Liver (tissue), 9 donors: ENCODE measurements around the gene MTRF1. TPM values are rescaled to one million over a fixed set of nuclear protein-coding genes. Genes with fewer than 3 reads are reported as not detected.

Experiments used
- DNase-seq: peaks from one replicate; pipeline ENCODE4 v3.0.0-alpha.2; 2017; ENCODE audit warnings: low spot score
- H3K27ac ChIP-seq, 2 donors: one replicate each; pipeline ENCODE4 v1.7.0; 2013; ENCODE audit warnings: inconsistent platforms in 2 of 2, low read length in 2 of 2, control low read depth in 1 of 2, low read depth in 1 of 2, mild to moderate bottlenecking in 1 of 2
- H3K27me3 ChIP-seq, 4 donors: one replicate each; pipeline versions ENCODE4 v1.6.1 to v1.7.0; 2013; ENCODE audit warnings: low read length in 3 of 4, inconsistent platforms in 1 of 4, mild to moderate bottlenecking in 1 of 4, moderate library complexity in 1 of 4; ENCODE audit not compliant: control insufficient read depth in 4 of 4, insufficient read depth in 4 of 4
- H3K36me3 ChIP-seq, 4 donors: one replicate each; pipeline versions ENCODE4 v1.6.1 to v1.7.0; 2013; ENCODE audit warnings: low read length in 3 of 4, mild to moderate bottlenecking in 3 of 4, low read depth in 1 of 4, moderate library complexity in 1 of 4; ENCODE audit not compliant: control insufficient read depth in 4 of 4, insufficient read depth in 3 of 4
- H3K4me1 ChIP-seq, 4 donors: one replicate each; pipeline versions ENCODE4 v1.6.1 to v1.7.0; 2013; ENCODE audit warnings: low read length in 3 of 4, mild to moderate bottlenecking in 3 of 4, moderate library complexity in 1 of 4; ENCODE audit not compliant: control insufficient read depth in 4 of 4, insufficient read depth in 4 of 4
- H3K4me3 ChIP-seq, 3 donors: one replicate each; pipeline versions ENCODE4 v1.6.1 to v1.7.0; 2013; ENCODE audit warnings: low read length in 3 of 3, control low read depth in 1 of 3, low read depth in 1 of 3, mild to moderate bottlenecking in 1 of 3
- H3K9ac ChIP-seq, 2 donors: one replicate each; pipeline ENCODE4 v1.7.0; 2013; ENCODE audit warnings: low read length in 2 of 2, mild to moderate bottlenecking in 2 of 2, moderate library complexity in 2 of 2, control low read depth in 1 of 2, low read depth in 1 of 2
- H3K9me3 ChIP-seq, 4 donors: one replicate each; pipeline versions ENCODE4 v1.6.1 to v1.7.0; 2013; ENCODE audit warnings: low read length in 3 of 4; ENCODE audit not compliant: control insufficient read depth in 4 of 4
- EGR1 ChIP-seq, 2 donors: IDR thresholded peaks; 2 replicates each; pipeline ENCODE4 v1.6.1; 2016 to 2018; ENCODE audit warnings: antibody characterized with exemption in 2 of 2, low read depth in 2 of 2
- FOXA1 ChIP-seq: IDR thresholded peaks from 2 replicates; pipeline ENCODE4 v1.6.1; 2016; ENCODE audit warnings: antibody characterized with exemption
- FOXA2 ChIP-seq: IDR thresholded peaks from 2 replicates; pipeline ENCODE4 v1.6.1; 2016; ENCODE audit warnings: antibody characterized with exemption
- GABPA ChIP-seq, 2 donors: IDR thresholded peaks in 1 of 2; conservative IDR thresholded peaks in 1 of 2; 2 replicates each; pipeline ENCODE4 v1.6.1; 2016; ENCODE audit warnings: antibody characterized with exemption in 2 of 2, mild to moderate bottlenecking in 1 of 2, moderate library complexity in 1 of 2
- HNF4A ChIP-seq, 2 donors: conservative IDR thresholded peaks; 2 replicates each; pipeline ENCODE4 v1.6.1; 2016; ENCODE audit warnings: antibody characterized with exemption in 2 of 2, mild to moderate bottlenecking in 2 of 2
- HNF4G ChIP-seq: IDR thresholded peaks from 2 replicates; pipeline ENCODE4 v1.6.1; 2016; ENCODE audit warnings: antibody characterized with exemption
- JUND ChIP-seq, 2 donors: IDR thresholded peaks; 2 replicates each; pipeline ENCODE4 v1.6.1; 2016; ENCODE audit warnings: antibody characterized with exemption in 2 of 2
- NR2F2 ChIP-seq: IDR thresholded peaks from 2 replicates; pipeline ENCODE4 v1.6.1; 2016; ENCODE audit warnings: antibody characterized with exemption
- RAD21 ChIP-seq, 2 donors: IDR thresholded peaks; 2 replicates each; pipeline ENCODE4 v1.6.1; 2016; ENCODE audit warnings: antibody characterized with exemption in 2 of 2, mild to moderate bottlenecking in 2 of 2
- RXRA ChIP-seq, 2 donors: IDR thresholded peaks; 2 replicates each; pipeline ENCODE4 v1.6.1; 2017 to 2018; ENCODE audit warnings: antibody characterized with exemption in 2 of 2, mild to moderate bottlenecking in 1 of 2
- SP1 ChIP-seq: IDR thresholded peaks from 2 replicates; pipeline ENCODE4 v1.6.1; 2018; ENCODE audit warnings: antibody characterized with exemption, mild to moderate bottlenecking
- TAF1 ChIP-seq: conservative IDR thresholded peaks from 2 replicates; pipeline ENCODE4 v1.6.1; 2016; ENCODE audit warnings: antibody characterized with exemption, mild to moderate bottlenecking
- YY1 ChIP-seq: IDR thresholded peaks from 2 replicates; pipeline ENCODE4 v1.6.1; 2016; ENCODE audit warnings: antibody characterized with exemption, mild to moderate bottlenecking
- WGBS: extraction: QIAGEN DNeasy Blood & Tissue Kit; methylation state at CpG from one replicate; pipeline ENCODE4 v1.1.7; 2013; 5-methylcytosine and 5-hydroxymethylcytosine counted together
- polyA plus RNA-seq, 2 donors: library from polyadenylated mRNA; stranded (reverse) in 1 of 2; unstranded in 1 of 2; fragments of 200-250 nt in 1 of 2; fragments of >200 nt in 1 of 2; fragmentation: Nextera tagmentation in 1 of 2; extraction: Ambion mirVana in 1 of 2; gene quantifications; one replicate each; pipeline versions ENCODE4 v1.2.1 to v1.2.3, GENCODE V29; 2013 to 2015
- total RNA-seq, 2 donors: library from RNA; depleted of rRNA; stranded (reverse); fragments of >200 nt; gene quantifications; one replicate each; pipeline ENCODE4 v1.2.3, GENCODE V29; 2014
- TF ChIP-seq, protein P1 (sequence below): IDR thresholded peaks from 2 replicates; pipeline ENCODE4 v1.6.1; 2016; ENCODE audit warnings: antibody characterized with exemption
- TF ChIP-seq, protein P2 (sequence below): fragments of 150-350 bp; IDR thresholded peaks from 2 replicates; pipeline ENCODE4 v1.5.1; 2017; ENCODE audit warnings: improper control_type of control experiment, low read depth, low read length; ENCODE audit not compliant: missing input control
- TF ChIP-seq, protein P3 (sequence below): IDR thresholded peaks from 2 replicates; pipeline ENCODE4 v1.6.1; 2016; ENCODE audit warnings: antibody characterized with exemption, mild to moderate bottlenecking
- TF ChIP-seq, protein P4 (sequence below): IDR thresholded peaks from 2 replicates; pipeline ENCODE4 v1.6.1; 2016; ENCODE audit warnings: antibody characterized with exemption
- TF ChIP-seq, protein P5 (sequence below): IDR thresholded peaks from 2 replicates; pipeline ENCODE4 v1.6.1; 2016; ENCODE audit warnings: antibody characterized with exemption
- donor health status: healthy.
- donor health status: healthy.
- donor health status: healthy.
- donor health status: healthy.
- donor health status: healthy.

MTRF1 gene
- total and polyA plus RNA-seq, 4 donors = 4.9 to 11.0 (median 9.9) TPM

DNA sequence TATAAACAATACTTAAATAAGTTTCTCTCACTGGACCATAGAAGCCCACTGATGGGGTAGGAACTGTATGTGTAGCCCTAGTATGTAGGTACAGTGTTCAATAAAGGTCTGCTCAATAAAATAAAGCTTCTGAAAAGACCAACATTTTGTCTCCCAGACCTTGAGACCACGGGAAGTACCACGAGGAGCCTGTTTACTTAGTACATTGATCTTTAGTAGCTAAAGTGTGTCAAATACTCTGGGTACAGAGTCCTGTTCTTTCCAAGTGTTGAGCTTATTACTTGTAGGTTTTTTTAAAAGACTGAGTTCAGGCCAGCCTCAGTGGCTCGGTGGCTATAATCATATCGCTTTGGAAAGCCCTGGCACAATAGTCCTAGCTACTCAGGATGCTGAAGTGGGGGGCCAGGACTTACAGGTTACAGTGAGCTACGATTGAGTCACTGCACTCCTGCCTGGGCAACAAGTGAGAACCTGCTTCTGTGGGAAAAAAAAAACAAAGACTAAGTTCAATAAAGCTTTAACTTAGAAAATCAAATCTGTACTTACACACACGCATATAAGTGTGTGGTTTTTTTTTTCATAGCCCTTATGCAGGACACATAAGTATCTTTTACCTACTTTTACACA is 3.4 kb downstream of the MTRF1 start:
- no peak overlapping the region for H3K9ac ChIP-seq
- no peaks in the 10 kb centered on the region for H3K9me3 ChIP-seq
- no peak for DNase-seq
- H3K4me1 ChIP-seq = peaks cover 2 to 27% (median 10%) of the 10 kb centered on the region in 4 donors
- H3K27ac ChIP-seq = peak overlapping the region; percentile 55 to 57
- H3K36me3 ChIP-seq = peaks cover 0 to 2% (median under 1%) of the 10 kb centered on the region in 4 donors
- no peak overlapping the region for H3K4me3 ChIP-seq
- WGBS = 37% methylated on average over 6 of the region's 6 CpGs
- no peaks in the 10 kb centered on the region for H3K27me3 ChIP-seq
- TF ChIP-seq, protein P1, sequence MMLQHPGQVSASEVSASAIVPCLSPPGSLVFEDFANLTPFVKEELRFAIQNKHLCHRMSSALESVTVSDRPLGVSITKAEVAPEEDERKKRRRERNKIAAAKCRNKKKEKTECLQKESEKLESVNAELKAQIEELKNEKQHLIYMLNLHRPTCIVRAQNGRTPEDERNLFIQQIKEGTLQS = no peak
- TF ChIP-seq JUND (IDR thresholded peaks at IDR 0.05) (peak in 1 of 2 donors; percentile 26), NR2F2 (no peak), FOXA1 (peak; percentile 67), EGR1 (IDR thresholded peaks at IDR 0.05; ENCODE audit: low read depth in 2 of 2) (no peak), RAD21 (IDR thresholded peaks at IDR 0.05) (peak in 1 of 2 donors; percentile 12), HNF4A (conservative IDR thresholded peaks at IDR 0.05) (peak; percentile 76 to 87), RXRA (IDR thresholded peaks at IDR 0.05) (peak; percentile 16 to 27), HNF4G (peak; percentile 72), FOXA2 (peak; percentile 91), SP1 (peak; percentile 82), GABPA (IDR thresholded peaks at IDR 0.05 in 1 of 2, conservative IDR thresholded peaks at IDR 0.05 in 1 of 2) (peak in 1 of 2 donors; percentile 9), TAF1 (no peak), YY1 (no peak)
- TF ChIP-seq, protein P2, sequence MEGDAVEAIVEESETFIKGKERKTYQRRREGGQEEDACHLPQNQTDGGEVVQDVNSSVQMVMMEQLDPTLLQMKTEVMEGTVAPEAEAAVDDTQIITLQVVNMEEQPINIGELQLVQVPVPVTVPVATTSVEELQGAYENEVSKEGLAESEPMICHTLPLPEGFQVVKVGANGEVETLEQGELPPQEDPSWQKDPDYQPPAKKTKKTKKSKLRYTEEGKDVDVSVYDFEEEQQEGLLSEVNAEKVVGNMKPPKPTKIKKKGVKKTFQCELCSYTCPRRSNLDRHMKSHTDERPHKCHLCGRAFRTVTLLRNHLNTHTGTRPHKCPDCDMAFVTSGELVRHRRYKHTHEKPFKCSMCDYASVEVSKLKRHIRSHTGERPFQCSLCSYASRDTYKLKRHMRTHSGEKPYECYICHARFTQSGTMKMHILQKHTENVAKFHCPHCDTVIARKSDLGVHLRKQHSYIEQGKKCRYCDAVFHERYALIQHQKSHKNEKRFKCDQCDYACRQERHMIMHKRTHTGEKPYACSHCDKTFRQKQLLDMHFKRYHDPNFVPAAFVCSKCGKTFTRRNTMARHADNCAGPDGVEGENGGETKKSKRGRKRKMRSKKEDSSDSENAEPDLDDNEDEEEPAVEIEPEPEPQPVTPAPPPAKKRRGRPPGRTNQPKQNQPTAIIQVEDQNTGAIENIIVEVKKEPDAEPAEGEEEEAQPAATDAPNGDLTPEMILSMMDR = no peak
- TF ChIP-seq, protein P3, sequence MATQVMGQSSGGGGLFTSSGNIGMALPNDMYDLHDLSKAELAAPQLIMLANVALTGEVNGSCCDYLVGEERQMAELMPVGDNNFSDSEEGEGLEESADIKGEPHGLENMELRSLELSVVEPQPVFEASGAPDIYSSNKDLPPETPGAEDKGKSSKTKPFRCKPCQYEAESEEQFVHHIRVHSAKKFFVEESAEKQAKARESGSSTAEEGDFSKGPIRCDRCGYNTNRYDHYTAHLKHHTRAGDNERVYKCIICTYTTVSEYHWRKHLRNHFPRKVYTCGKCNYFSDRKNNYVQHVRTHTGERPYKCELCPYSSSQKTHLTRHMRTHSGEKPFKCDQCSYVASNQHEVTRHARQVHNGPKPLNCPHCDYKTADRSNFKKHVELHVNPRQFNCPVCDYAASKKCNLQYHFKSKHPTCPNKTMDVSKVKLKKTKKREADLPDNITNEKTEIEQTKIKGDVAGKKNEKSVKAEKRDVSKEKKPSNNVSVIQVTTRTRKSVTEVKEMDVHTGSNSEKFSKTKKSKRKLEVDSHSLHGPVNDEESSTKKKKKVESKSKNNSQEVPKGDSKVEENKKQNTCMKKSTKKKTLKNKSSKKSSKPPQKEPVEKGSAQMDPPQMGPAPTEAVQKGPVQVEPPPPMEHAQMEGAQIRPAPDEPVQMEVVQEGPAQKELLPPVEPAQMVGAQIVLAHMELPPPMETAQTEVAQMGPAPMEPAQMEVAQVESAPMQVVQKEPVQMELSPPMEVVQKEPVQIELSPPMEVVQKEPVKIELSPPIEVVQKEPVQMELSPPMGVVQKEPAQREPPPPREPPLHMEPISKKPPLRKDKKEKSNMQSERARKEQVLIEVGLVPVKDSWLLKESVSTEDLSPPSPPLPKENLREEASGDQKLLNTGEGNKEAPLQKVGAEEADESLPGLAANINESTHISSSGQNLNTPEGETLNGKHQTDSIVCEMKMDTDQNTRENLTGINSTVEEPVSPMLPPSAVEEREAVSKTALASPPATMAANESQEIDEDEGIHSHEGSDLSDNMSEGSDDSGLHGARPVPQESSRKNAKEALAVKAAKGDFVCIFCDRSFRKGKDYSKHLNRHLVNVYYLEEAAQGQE = peak; percentile 18
- TF ChIP-seq, protein P4, sequence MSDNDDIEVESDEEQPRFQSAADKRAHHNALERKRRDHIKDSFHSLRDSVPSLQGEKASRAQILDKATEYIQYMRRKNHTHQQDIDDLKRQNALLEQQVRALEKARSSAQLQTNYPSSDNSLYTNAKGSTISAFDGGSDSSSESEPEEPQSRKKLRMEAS = peak; percentile 31
- TF ChIP-seq, protein P5, sequence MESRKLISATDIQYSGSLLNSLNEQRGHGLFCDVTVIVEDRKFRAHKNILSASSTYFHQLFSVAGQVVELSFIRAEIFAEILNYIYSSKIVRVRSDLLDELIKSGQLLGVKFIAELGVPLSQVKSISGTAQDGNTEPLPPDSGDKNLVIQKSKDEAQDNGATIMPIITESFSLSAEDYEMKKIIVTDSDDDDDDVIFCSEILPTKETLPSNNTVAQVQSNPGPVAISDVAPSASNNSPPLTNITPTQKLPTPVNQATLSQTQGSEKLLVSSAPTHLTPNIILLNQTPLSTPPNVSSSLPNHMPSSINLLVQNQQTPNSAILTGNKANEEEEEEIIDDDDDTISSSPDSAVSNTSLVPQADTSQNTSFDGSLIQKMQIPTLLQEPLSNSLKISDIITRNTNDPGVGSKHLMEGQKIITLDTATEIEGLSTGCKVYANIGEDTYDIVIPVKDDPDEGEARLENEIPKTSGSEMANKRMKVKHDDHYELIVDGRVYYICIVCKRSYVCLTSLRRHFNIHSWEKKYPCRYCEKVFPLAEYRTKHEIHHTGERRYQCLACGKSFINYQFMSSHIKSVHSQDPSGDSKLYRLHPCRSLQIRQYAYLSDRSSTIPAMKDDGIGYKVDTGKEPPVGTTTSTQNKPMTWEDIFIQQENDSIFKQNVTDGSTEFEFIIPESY = no peak
